HL-60 (cell line): Measurements from ENCODE around the gene IRAK2.

ENCODE experiments used
- CTCF ChIP-seq: IDR thresholded peaks from one replicate; pipeline ENCODE4 v1.5.1; 2011; ENCODE audit warnings: low read length, control low read depth, inconsistent platforms; ENCODE audit not compliant: insufficient read depth
- GABPA ChIP-seq: IDR thresholded peaks from 2 replicates; pipeline ENCODE4 v1.6.1; 2012; ENCODE audit warnings: low read depth
- POLR2AphosphoS5 ChIP-seq: IDR thresholded peaks from 2 replicates; pipeline ENCODE4 v1.6.1; 2012; ENCODE audit warnings: low read depth
- REST ChIP-seq: IDR thresholded peaks from 2 replicates; pipeline ENCODE4 v1.6.1; 2012; ENCODE audit warnings: low read depth; ENCODE audit not compliant: insufficient replicate concordance

GRCh38 chr3:10255835-10256234 is 91.1 kb downstream of the IRAK2 start:
- TF ChIP-seq CTCF = no peak
- no peak for TF ChIP-seq POLR2AphosphoS5
- no peak for TF ChIP-seq GABPA
- TF ChIP-seq REST = no peak
